ENCODE measurements around the gene CNOT3. TPM values are rescaled to one million over a fixed set of nuclear protein-coding genes. Genes with fewer than 3 reads are reported as not detected.

CNOT3 gene
- total and polyA plus RNA-seq, 4 donors = 23.5 to 40.4 (median 28.8) TPM

DNA sequence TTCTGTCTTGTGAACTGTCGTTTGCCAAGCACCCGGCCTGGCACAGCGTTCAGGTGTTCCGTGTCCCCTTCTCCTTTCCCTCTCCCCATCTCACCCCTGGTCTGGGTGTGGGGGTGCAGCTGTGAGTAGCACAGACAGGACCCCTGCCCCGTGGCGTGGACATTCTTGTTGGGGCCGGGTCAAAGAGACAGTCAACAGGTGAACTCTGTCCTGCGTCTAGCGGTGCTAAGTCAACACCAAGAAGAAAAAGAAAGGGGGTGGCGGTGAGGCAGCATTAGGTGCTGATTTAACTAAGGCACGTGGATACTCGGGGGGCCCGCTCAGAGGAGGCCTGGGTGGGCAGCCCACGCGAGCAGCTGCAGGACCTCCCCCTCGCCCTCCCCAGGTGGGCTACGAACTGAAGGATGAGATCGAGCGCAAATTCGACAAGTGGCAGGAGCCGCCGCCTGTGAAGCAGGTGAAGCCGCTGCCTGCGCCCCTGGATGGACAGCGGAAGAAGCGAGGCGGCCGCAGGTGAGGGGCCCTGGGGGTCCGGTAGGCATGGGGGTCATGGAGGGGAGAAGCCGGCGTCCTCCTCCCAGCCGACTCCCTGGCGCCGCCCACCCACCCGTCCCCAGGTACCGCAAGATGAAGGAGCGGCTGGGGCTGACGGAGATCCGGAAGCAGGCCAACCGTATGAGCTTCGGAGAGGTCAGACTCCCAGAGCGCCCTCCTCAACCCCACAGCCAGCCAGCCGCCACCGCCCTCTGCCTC is 9.7 kb upstream of the CNOT3 start:
- no peaks in the 10 kb centered on the region for H3K27me3 ChIP-seq (ENCODE audit: control insufficient read depth in 3 of 3, insufficient read depth in 3 of 3, low read length in 2 of 3)
- DNase-seq = no peak
- no peaks in the 10 kb centered on the region for H3K4me1 ChIP-seq (ENCODE audit: control insufficient read depth in 5 of 5, insufficient read depth in 5 of 5, low read length in 5 of 5)
- H3K36me3 ChIP-seq (ENCODE audit: control insufficient read depth in 4 of 4, insufficient read depth in 4 of 4, low read length in 4 of 4) = peaks cover 13 to 80% (median 29%) of the 10 kb centered on the region in 4 donors
- H3K4me3 ChIP-seq = no peak overlapping the region
- WGBS, 2 donors = 93 to 94% methylated on average over 44 of the region's 44 CpGs
- TF ChIP-seq, protein P1, sequence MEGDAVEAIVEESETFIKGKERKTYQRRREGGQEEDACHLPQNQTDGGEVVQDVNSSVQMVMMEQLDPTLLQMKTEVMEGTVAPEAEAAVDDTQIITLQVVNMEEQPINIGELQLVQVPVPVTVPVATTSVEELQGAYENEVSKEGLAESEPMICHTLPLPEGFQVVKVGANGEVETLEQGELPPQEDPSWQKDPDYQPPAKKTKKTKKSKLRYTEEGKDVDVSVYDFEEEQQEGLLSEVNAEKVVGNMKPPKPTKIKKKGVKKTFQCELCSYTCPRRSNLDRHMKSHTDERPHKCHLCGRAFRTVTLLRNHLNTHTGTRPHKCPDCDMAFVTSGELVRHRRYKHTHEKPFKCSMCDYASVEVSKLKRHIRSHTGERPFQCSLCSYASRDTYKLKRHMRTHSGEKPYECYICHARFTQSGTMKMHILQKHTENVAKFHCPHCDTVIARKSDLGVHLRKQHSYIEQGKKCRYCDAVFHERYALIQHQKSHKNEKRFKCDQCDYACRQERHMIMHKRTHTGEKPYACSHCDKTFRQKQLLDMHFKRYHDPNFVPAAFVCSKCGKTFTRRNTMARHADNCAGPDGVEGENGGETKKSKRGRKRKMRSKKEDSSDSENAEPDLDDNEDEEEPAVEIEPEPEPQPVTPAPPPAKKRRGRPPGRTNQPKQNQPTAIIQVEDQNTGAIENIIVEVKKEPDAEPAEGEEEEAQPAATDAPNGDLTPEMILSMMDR (IDR thresholded peaks at IDR 0.05; ENCODE audit: control extremely low read depth, extremely low read depth) = no peak
- ATAC-seq (ENCODE audit: insufficient read depth, low FRiP score) = no peak
- H3K9me3 ChIP-seq (ENCODE audit: control insufficient read depth in 4 of 4, insufficient read depth in 3 of 4, low read length in 3 of 4) = no peaks in the 10 kb centered on the region
- H3K9ac ChIP-seq (ENCODE audit: insufficient read depth in 1 of 2, low read length in 2 of 2) = no peak overlapping the region
- H3K27ac ChIP-seq (ENCODE audit: low read depth in 1 of 2, low read length in 1 of 2) = no peak overlapping the region

DNA sequence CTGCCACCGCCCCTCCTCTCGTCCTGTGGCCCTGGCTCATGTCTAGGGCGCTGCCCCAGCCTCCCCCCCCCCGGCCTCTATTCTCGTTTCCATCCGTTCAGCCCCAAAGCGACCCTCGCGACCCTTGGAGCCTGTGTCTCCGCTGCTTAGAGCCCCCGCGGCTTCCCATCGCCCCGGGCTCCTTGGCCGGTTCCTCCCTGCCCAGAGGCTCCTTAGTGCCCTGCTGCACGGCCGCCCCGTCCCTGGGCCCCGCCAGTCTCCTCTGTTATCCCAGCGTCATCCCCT is 9.2 kb upstream of the CNOT3 start:
- Histone ChIP-seq H3K9ac (ENCODE audit: insufficient read depth in 1 of 2, low read length in 2 of 2) (no peak overlapping the region), H3K4me1 (ENCODE audit: control insufficient read depth in 5 of 5, insufficient read depth in 5 of 5, low read length in 5 of 5) (no peaks in the 10 kb centered on the region), H3K4me3 (no peak overlapping the region), H3K36me3 (ENCODE audit: control insufficient read depth in 4 of 4, insufficient read depth in 4 of 4, low read length in 4 of 4) (peaks cover 13 to 75% (median 29%) of the 10 kb centered on the region in 4 donors), H3K27ac (ENCODE audit: low read depth in 1 of 2, low read length in 1 of 2) (no peak overlapping the region), H3K27me3 (ENCODE audit: control insufficient read depth in 3 of 3, insufficient read depth in 3 of 3, low read length in 2 of 3) (no peaks in the 10 kb centered on the region), H3K9me3 (ENCODE audit: control insufficient read depth in 4 of 4, insufficient read depth in 3 of 4, low read length in 3 of 4) (no peaks in the 10 kb centered on the region)
- ATAC-seq (ENCODE audit: insufficient read depth, low FRiP score) (no peak), DNase-seq (no peak)
- WGBS, 2 donors = 93 to 95% methylated on average over 20 of the region's 20 CpGs
- TF ChIP-seq, protein P1 (IDR thresholded peaks at IDR 0.05; ENCODE audit: control extremely low read depth, extremely low read depth) = no peak

DNA sequence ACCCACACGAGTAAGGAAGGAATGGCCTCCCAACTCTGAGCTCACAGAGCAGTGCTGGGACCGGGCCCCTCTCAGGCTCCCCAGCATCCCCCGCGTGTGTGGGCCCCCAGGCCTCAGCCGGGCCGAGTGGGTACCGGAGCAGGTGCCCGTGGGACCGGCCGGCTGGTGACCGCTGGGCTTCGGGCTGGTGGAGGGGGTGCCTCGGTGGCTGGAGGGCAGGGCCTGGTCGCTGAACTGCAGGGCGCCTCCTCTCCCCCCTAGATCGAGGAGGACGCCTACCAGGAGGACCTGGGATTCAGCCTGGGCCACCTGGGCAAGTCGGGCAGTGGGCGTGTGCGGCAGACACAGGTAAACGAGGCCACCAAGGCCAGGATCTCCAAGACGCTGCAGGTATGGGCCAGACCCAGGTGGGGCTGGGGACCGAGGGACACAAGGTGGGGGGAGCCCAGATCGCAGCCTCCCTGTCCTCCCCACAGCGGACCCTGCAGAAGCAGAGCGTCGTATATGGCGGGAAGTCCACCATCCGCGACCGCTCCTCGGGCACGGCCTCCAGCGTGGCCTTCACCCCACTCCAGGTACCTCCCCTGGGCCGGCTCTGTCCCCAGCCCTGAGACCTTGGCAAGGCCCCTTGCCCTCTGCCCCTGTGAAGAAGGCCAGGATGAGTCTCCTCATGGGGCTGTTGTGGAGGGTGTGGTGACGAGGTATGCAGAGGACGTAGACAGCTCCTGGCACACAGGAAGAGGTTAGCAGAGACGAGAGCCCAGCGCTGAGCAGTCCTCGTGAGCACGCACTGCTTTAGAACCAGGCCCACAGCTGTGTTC is 8.6 kb upstream of the CNOT3 start:
- Histone ChIP-seq H3K4me1 (ENCODE audit: control insufficient read depth in 5 of 5, insufficient read depth in 5 of 5, low read length in 5 of 5) (no peaks in the 10 kb centered on the region), H3K27ac (ENCODE audit: low read depth in 1 of 2, low read length in 1 of 2) (no peak overlapping the region), H3K36me3 (ENCODE audit: control insufficient read depth in 4 of 4, insufficient read depth in 4 of 4, low read length in 4 of 4) (peaks cover 11 to 69% (median 29%) of the 10 kb centered on the region in 4 donors), H3K9ac (ENCODE audit: insufficient read depth in 1 of 2, low read length in 2 of 2) (no peak overlapping the region), H3K4me3 (no peak overlapping the region), H3K27me3 (ENCODE audit: control insufficient read depth in 3 of 3, insufficient read depth in 3 of 3, low read length in 2 of 3) (no peaks in the 10 kb centered on the region), H3K9me3 (ENCODE audit: control insufficient read depth in 4 of 4, insufficient read depth in 3 of 4, low read length in 3 of 4) (no peaks in the 10 kb centered on the region)
- 97% methylated on average over 40 to 41 of the region's 41 CpGs for WGBS, 2 donors
- DNase-seq = no peak
- ATAC-seq (ENCODE audit: insufficient read depth, low FRiP score) = no peak
- TF ChIP-seq, protein P1 (IDR thresholded peaks at IDR 0.05; ENCODE audit: control extremely low read depth, extremely low read depth) = no peak
